Natural killer cell (primary cell): Measurements from ENCODE around the gene LIN7B. TPM values are rescaled to one million over a fixed set of nuclear protein-coding genes. Genes with fewer than 3 reads are reported as not detected.
"Not testable (repeated sequence)": the region's sequence is repeated elsewhere in the genome, so short reads cannot be mapped to it uniquely, and the experiment has no call there.

Source experiments
- ATAC-seq, 3 donors: fragments of 150-1000 bp in 2 of 3; fragments of 200-7000 bp in 1 of 3; cut with Tn5 transposase; 1 replicate in 1 of 3; 2 replicates in 2 of 3; pipeline ENCODE4 v1.10.0; 2021; ENCODE audit warnings: mild to moderate bottlenecking in 2 of 3, moderate library complexity in 2 of 3
- DNase-seq, 2 donors: peaks; one replicate each; pipeline versions ENCODE4 v3.0.0 to v3.0.0-alpha.2; 2013 to 2021; ENCODE audit warnings: mixed read lengths in 1 of 2
- H3K27ac ChIP-seq: one replicate; pipeline ENCODE4 v1.5.1; 2013; ENCODE audit warnings: mild to moderate bottlenecking, low read length
- H3K27me3 ChIP-seq: one replicate; pipeline ENCODE4 v1.6.1; 2013; ENCODE audit warnings: low read length; ENCODE audit not compliant: control insufficient read depth, insufficient read depth
- H3K36me3 ChIP-seq: one replicate; pipeline ENCODE4 v1.6.1; 2013; ENCODE audit warnings: low read length; ENCODE audit not compliant: control insufficient read depth, insufficient read depth
- H3K4me1 ChIP-seq: one replicate; pipeline ENCODE4 v1.6.1; 2013; ENCODE audit warnings: low read length; ENCODE audit not compliant: control insufficient read depth, insufficient read depth
- H3K4me3 ChIP-seq: one replicate; pipeline ENCODE4 v1.5.1; 2013; ENCODE audit warnings: low read length
- H3K9me3 ChIP-seq: one replicate; pipeline ENCODE4 v1.6.1; 2013; ENCODE audit warnings: low read length; ENCODE audit not compliant: control insufficient read depth, insufficient read depth
- H3K27ac Mint-ChIP-seq, 2 donors: one replicate each; pipeline ENCODE4 v1.8.0; 2022; ENCODE audit warnings: mild to moderate bottlenecking in 2 of 2, mixed read lengths in 2 of 2, moderate library complexity in 1 of 2
- H3K27me3 Mint-ChIP-seq, 2 donors: one replicate each; pipeline ENCODE4 v1.8.0; 2022; ENCODE audit warnings: low read depth in 2 of 2, mixed read lengths in 2 of 2
- H3K36me3 Mint-ChIP-seq: one replicate; pipeline ENCODE4 v1.8.0; 2022; ENCODE audit warnings: mixed read lengths
- H3K4me1 Mint-ChIP-seq, 2 donors: one replicate each; pipeline ENCODE4 v1.8.0; 2022; ENCODE audit warnings: mixed read lengths in 2 of 2
- H3K4me3 Mint-ChIP-seq: one replicate; pipeline ENCODE4 v1.8.0; 2022; ENCODE audit warnings: mild to moderate bottlenecking, moderate library complexity, mixed read lengths
- H3K9me3 Mint-ChIP-seq, 2 donors: one replicate each; pipeline ENCODE4 v1.8.0; 2022; ENCODE audit warnings: mixed read lengths in 2 of 2
- WGBS: methylation state at CpG from one replicate; pipeline ENCODE4 v1.1.7; 2013; ENCODE audit warnings: missing lambda C conversion rate; ENCODE audit not compliant: insufficient coverage; 5-methylcytosine and 5-hydroxymethylcytosine counted together
- intact Hi-C: fragments of 100-400 bp; cut with micrococcal nuclease; formaldehyde crosslinking; loops from one replicate; pipeline ENCODE4 v1.14.2; 2022
- total RNA-seq, 4 donors: library from RNA; stranded (reverse); fragments of 120-200 nt in 1 of 4; gene quantifications; one replicate each; pipeline versions ENCODE4 v1.2.3 to v1.2.4, GENCODE V29; 2013 to 2022
- TF ChIP-seq, protein P1 (sequence below): fragments of 200-600 bp; IDR thresholded peaks from one replicate; pipeline ENCODE4 v1.8.0; 2022; ENCODE audit warnings: antibody characterized with exemption

The LIN7B gene
- total RNA-seq, 3 donors from 2014 or later (not counting 1 experiment from before 2014, with no cell fraction given) = 6.2 to 8.8 (median 6.5) TPM

DNA sequence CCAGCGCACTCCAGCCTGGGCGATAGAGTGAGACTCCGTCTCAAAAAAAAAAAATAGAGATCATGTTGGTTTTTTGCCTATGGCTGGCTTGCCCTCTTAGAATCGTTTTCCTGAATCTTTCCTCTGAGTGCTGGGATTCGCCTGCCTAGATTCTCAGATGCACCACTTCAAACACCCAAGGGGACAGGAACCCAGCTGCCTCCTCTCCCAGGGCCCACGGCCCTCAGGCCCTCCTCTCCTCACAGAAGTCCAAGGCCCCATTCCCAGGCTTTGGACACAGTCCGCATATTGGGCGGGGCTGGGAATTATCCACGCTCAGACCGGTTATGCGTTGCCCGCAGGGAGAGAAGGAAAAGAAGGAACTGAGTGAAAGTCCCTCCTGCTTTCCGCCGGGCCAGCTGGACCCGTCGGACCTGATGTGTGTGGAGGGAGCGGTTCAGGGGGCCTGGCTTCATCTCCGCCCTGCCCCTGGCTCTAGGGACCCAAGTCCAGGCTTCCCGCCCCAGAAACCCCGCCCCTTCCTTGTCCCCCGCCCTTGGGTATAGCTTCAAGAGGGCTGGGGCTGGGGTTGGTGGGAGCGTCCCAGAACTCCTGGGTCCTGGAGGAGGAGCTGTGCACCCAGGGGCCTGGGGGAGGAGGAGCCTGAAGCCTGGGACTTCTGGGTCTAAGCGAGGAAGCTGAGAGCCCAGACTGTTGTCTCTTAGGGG lies 11.0 kb downstream of the LIN7B start:
- 85% methylated on average over 23 of the region's 23 CpGs for WGBS
- Histone ChIP-seq H3K27me3 (no peaks in the 10 kb centered on the region), H3K4me3 (no peak overlapping the region), H3K36me3 (no peaks in the 10 kb centered on the region), H3K4me1 (peaks cover 19% of the 10 kb centered on the region), H3K27ac (no peak overlapping the region), H3K9me3 (no peaks in the 10 kb centered on the region)
- intact Hi-C loops = no loop called here
- Mint-ChIP-seq H3K9me3 (no peaks in the 10 kb centered on the region), H3K36me3 (no peaks in the 10 kb centered on the region), H3K27me3 (peaks cover 0 to 8% of the 10 kb centered on the region in 2 donors), H3K4me1 (peaks cover 12 to 28% of the 10 kb centered on the region in 2 donors), H3K27ac (no peak overlapping the region), H3K4me3 (no peak overlapping the region)
- TF ChIP-seq, protein P1, sequence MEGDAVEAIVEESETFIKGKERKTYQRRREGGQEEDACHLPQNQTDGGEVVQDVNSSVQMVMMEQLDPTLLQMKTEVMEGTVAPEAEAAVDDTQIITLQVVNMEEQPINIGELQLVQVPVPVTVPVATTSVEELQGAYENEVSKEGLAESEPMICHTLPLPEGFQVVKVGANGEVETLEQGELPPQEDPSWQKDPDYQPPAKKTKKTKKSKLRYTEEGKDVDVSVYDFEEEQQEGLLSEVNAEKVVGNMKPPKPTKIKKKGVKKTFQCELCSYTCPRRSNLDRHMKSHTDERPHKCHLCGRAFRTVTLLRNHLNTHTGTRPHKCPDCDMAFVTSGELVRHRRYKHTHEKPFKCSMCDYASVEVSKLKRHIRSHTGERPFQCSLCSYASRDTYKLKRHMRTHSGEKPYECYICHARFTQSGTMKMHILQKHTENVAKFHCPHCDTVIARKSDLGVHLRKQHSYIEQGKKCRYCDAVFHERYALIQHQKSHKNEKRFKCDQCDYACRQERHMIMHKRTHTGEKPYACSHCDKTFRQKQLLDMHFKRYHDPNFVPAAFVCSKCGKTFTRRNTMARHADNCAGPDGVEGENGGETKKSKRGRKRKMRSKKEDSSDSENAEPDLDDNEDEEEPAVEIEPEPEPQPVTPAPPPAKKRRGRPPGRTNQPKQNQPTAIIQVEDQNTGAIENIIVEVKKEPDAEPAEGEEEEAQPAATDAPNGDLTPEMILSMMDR = no peak
- DNase-seq (no peak), ATAC-seq (no peak)

- intact Hi-C loops = no loop called here
- WGBS = 95% methylated on average over 3 of the region's 4 CpGs
Observed at GRCh38 chr19:49126575-49126974, 12.4 kb downstream of the LIN7B start.

DNA sequence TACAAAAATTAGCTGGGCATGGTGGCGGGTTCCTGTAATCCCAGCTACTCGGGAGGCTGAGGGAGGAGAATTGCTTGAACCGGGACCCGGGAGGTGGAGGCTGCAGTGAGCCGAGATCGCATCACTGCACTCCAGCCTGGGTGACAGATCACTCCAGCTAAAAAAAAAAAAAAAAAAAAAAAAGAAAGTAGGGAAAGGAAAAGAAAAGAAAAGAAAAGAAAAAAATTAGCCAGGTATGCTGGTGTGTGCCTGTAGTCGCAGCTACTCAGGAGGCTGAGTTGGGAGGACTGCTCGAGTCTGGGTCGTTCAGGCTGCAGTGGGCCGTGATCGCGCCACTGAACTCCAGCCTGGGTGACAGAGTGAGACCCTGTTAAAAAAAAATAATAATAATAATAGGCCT lies 13.1 kb downstream of the LIN7B start:
- H3K36me3 Mint-ChIP-seq, H3K27ac Mint-ChIP-seq, H3K9me3 ChIP-seq, H3K27me3 Mint-ChIP-seq, H3K36me3 ChIP-seq, H3K27me3 ChIP-seq, intact Hi-C loops, DNase-seq, H3K27ac ChIP-seq, H3K9me3 Mint-ChIP-seq, ATAC-seq, H3K4me3 ChIP-seq, H3K4me3 Mint-ChIP-seq: not testable (repeated sequence)
- H3K4me1 Mint-ChIP-seq = peaks cover 12 to 18% of the 10 kb centered on the region in 2 donors
- H3K4me1 ChIP-seq = peaks cover 15% of the 10 kb centered on the region
- WGBS = 99% methylated on average over 12 of the region's 12 CpGs

More at GRCh38 chr19:49126575-49126974, 12.4 kb downstream of the LIN7B start:
- TF ChIP-seq, protein P1 = no peak
- DNase-seq (no peak), ATAC-seq (no peak)
- no peak overlapping the region for H3K4me3 Mint-ChIP-seq
- H3K36me3 Mint-ChIP-seq = no peaks in the 10 kb centered on the region
- Histone ChIP-seq H3K9me3 (no peaks in the 10 kb centered on the region), H3K4me3 (no peak overlapping the region), H3K27me3 (no peaks in the 10 kb centered on the region), H3K4me1 (peaks cover 15% of the 10 kb centered on the region), H3K36me3 (no peaks in the 10 kb centered on the region), H3K27ac (no peak overlapping the region)
- peaks cover 12 to 18% of the 10 kb centered on the region in 2 donors for H3K4me1 Mint-ChIP-seq
- H3K27me3 Mint-ChIP-seq = no peaks in the 10 kb centered on the region
- H3K27ac Mint-ChIP-seq = no peak overlapping the region
- no peaks in the 10 kb centered on the region for H3K9me3 Mint-ChIP-seq

- Mint-ChIP-seq H3K27me3 (no peaks in the 10 kb centered on the region), H3K9me3 (no peaks in the 10 kb centered on the region), H3K27ac (peak overlapping the region; percentile 48 to 81), H3K4me1 (peaks cover 12 to 21% of the 10 kb centered on the region in 2 donors), H3K36me3 (no peaks in the 10 kb centered on the region), H3K4me3 (peak overlapping the region; percentile 87)
- intact Hi-C loops = loop anchor here (1.0 to 2.0 kb wide), 2 partner anchors 9 to 15 kb away; partner anchors contain the start of genes C19orf73 and PPFIA3
- peak; percentile 92 to 99 (median 95) for ATAC-seq
- H3K27me3 ChIP-seq = no peaks in the 10 kb centered on the region
- H3K36me3 ChIP-seq = no peaks in the 10 kb centered on the region
- H3K4me1 ChIP-seq = peaks cover 15% of the 10 kb centered on the region
- H3K9me3 ChIP-seq = no peaks in the 10 kb centered on the region
- TF ChIP-seq, protein P1 = no peak
- peak overlapping the region; percentile 40 for H3K4me3 ChIP-seq
- peak; percentile 92 to 98 for DNase-seq
- 4% methylated on average over 62 of the region's 63 CpGs for WGBS
- H3K27ac ChIP-seq = peak overlapping the region; percentile 29
Observed at GRCh38 chr19:49127674-49128544, 13.7 kb downstream of the LIN7B start.
